Cardiac muscle cell (in vitro differentiated cells and primary cell): Measurements from ENCODE around the gene IQCM. TPM values are rescaled to one million over a fixed set of nuclear protein-coding genes. Genes with fewer than 3 reads are reported as not detected.
A peak's percentile ranks its signal among the peaks of the same experiment; 100 is the strongest.

Experiments
- DNase-seq, 2 donors: peaks; one replicate each; pipeline versions ENCODE4 v3.0.0 to v3.0.0-alpha.2; 2010 to 2017; ENCODE audit warnings: low read depth in 1 of 2, low spot score in 1 of 2
- H3K27ac ChIP-seq: fragments of 200-600 bp; sonication (generic); 2 replicates; pipeline ENCODE4 v1.5.1; 2016
- H3K27me3 ChIP-seq: fragments of 200-600 bp; sonication (generic); 2 replicates; pipeline ENCODE4 v1.6.0; 2016; ENCODE audit warnings: control low read depth
- H3K36me3 ChIP-seq: fragments of 200-600 bp; sonication (generic); 2 replicates; pipeline ENCODE4 v1.5.1; 2016; ENCODE audit warnings: control low read depth
- H3K4me1 ChIP-seq: fragments of 200-600 bp; sonication (generic); 2 replicates; pipeline ENCODE4 v1.8.1; 2017; ENCODE audit warnings: low read depth, mild to moderate bottlenecking, mixed run types
- H3K4me3 ChIP-seq: fragments of 200-600 bp; sonication (generic); 2 replicates; pipeline ENCODE4 v1.5.1; 2016; ENCODE audit warnings: mild to moderate bottlenecking
- H3K9me3 ChIP-seq: fragments of 200-600 bp; sonication (generic); 2 replicates; pipeline ENCODE4 v1.5.1; 2017; ENCODE audit warnings: low read depth, mild to moderate bottlenecking, control low read depth
- CTCF ChIP-seq: IDR thresholded peaks from 2 replicates; pipeline ENCODE4 v1.5.1; 2012; ENCODE audit warnings: low read depth, mild to moderate bottlenecking, low read length
- polyA plus RNA-seq: library from polyadenylated mRNA; unstranded; fragments of >200 nt; fragmentation: Nextera tagmentation; extraction: Ambion mirVana; gene quantifications from 2 replicates; pipeline ENCODE4 v1.2.1, GENCODE V29; 2016
- total RNA-seq: library from RNA; depleted of rRNA; stranded (reverse); fragments of >200 nt; gene quantifications from 2 replicates; pipeline ENCODE4 v1.2.3, GENCODE V29; 2016

The IQCM gene
- total and polyA plus RNA-seq, 2 experiments from 2014 or later = not detected

GRCh38 chr4:149370002-149370401 lies 445.6 kb downstream of the IQCM start:
- no peak overlapping the region for H3K4me3 ChIP-seq
- H3K27ac ChIP-seq = no peak overlapping the region
- no peaks in the 10 kb centered on the region for H3K4me1 ChIP-seq
- no peak for TF ChIP-seq CTCF
- H3K9me3 ChIP-seq = no peaks in the 10 kb centered on the region
- no peak for DNase-seq
- H3K36me3 ChIP-seq = no peaks in the 10 kb centered on the region
- no peaks in the 10 kb centered on the region for H3K27me3 ChIP-seq

DNA sequence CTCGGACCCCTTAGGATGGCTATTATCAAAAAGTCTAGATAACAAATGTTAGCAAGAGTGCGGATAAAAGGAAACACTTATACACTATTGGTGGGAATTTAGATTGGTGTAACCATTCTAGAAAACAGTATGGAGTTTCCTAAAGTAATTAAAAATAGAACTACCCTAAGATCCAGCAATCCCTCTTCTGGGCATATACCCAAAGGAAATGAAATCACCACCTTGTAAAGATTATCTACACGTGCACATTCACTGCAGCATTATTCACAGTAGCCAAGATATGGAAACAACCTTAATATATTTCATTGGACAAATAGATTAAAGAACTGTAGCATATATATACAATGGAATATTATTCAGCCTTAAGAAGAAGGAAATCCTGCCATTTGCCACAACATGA lies 462.4 kb downstream of the IQCM start:
- Histone ChIP-seq H3K27ac (no peak overlapping the region), H3K36me3 (no peaks in the 10 kb centered on the region), H3K4me3 (no peak overlapping the region), H3K9me3 (no peaks in the 10 kb centered on the region), H3K4me1 (no peaks in the 10 kb centered on the region), H3K27me3 (no peaks in the 10 kb centered on the region)
- no peak for TF ChIP-seq CTCF
- DNase-seq = no peak

- Histone ChIP-seq H3K4me1 (no peaks in the 10 kb centered on the region), H3K27ac (no peak overlapping the region), H3K27me3 (no peaks in the 10 kb centered on the region), H3K4me3 (no peak overlapping the region), H3K9me3 (no peaks in the 10 kb centered on the region), H3K36me3 (no peaks in the 10 kb centered on the region)
- no peak for TF ChIP-seq CTCF
- no peak for DNase-seq
Observed at GRCh38 chr4:149349541-149349940, 466.1 kb downstream of the IQCM start.

GRCh38 chr4:149347139-149347538 lies 468.5 kb downstream of the IQCM start:
- TF ChIP-seq CTCF = no peak
- Histone ChIP-seq H3K4me1 (no peaks in the 10 kb centered on the region), H3K27ac (no peak overlapping the region), H3K4me3 (no peak overlapping the region), H3K9me3 (no peaks in the 10 kb centered on the region), H3K27me3 (no peaks in the 10 kb centered on the region), H3K36me3 (no peaks in the 10 kb centered on the region)
- DNase-seq = peak in 1 of 2 donors; percentile 25

DNA sequence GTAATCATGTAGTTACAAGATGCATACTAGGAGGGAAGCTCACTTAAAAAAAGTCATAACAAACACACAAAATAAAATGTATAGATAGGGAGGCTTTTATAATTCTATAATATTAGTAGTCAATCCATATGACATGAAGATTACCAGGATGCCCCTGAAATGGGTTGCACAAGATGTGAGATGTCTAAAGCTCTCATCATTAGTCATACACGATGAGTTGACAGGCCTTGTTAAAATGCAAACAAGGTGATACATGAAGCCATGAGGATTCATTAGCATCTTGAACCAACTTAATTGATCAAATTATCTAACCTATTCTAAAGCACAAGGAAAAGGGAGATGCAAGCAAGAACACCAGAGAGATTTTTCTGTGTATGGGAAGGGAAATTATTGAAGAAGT lies 470.2 kb downstream of the IQCM start:
- Histone ChIP-seq H3K9me3 (no peaks in the 10 kb centered on the region), H3K27ac (no peak overlapping the region), H3K4me3 (no peak overlapping the region), H3K27me3 (no peaks in the 10 kb centered on the region), H3K4me1 (no peaks in the 10 kb centered on the region), H3K36me3 (no peaks in the 10 kb centered on the region)
- no peak for TF ChIP-seq CTCF
- no peak for DNase-seq

DNA sequence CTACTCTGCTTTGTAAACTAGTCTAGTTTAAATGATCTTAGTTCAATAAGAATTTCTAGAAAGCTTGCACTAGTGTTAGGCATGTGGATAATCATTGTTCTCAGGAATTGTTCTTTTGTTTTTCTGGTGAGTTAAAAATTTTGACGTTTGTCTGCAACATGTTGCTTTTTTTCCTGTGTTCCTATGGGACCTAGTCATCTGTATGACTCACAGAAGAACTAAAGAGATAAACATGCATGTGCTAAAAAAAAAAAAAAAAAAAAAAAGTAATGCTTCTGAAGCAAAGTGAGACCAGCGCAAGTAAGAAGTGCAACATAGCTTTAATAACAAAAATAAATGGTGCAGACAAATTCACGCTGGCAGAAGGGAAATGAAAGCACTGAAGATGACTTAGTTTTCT lies 471.2 kb downstream of the IQCM start:
- Histone ChIP-seq H3K36me3 (no peaks in the 10 kb centered on the region), H3K4me3 (no peak overlapping the region), H3K27ac (no peak overlapping the region), H3K9me3 (no peaks in the 10 kb centered on the region), H3K27me3 (no peaks in the 10 kb centered on the region), H3K4me1 (no peaks in the 10 kb centered on the region)
- peak in 1 of 2 donors; percentile 67 for DNase-seq
- no peak for TF ChIP-seq CTCF
